GM12878 (cell line): ENCODE data around the gene SYMPK. TPM values are rescaled to one million over a fixed set of nuclear protein-coding genes. Genes with fewer than 3 reads are reported as not detected.
A peak's percentile ranks its signal among the peaks of the same experiment; 100 is the strongest.

ENCODE experiments used
- ATAC-seq: fragments of 200-7000 bp; cut with Tn5 transposase; 3 replicates; pipeline ENCODE4 v1.9.1; 2020; ENCODE audit warnings: mild to moderate bottlenecking, moderate library complexity
- BruUV-seq: library from RNA; stranded (reverse); fragments of 400-500 nt; replicated peaks from 2 replicates; lab custom pipeline; 2021; lab: Mats Ljungman, UMichigan
- CTCF ChIA-PET: fragments of 300-600 bp; sonication (Branson Sonifier 250); formaldehyde crosslinking; extraction: SDS; loops from one replicate; lab custom pipeline; 2021; ENCODE audit warnings: inconsistent platforms; lab: Yijun Ruan, JAX
- POLR2A ChIA-PET: fragments of 350-600 bp; formaldehyde crosslinking; extraction: SDS; loops from one replicate; lab custom pipeline; 2021; ENCODE audit warnings: inconsistent platforms; lab: Charles Lee
- RAD21 ChIA-PET: fragments of 300-600 bp; sonication (Branson Sonifier 250); formaldehyde crosslinking; loops from one replicate; lab custom pipeline; 2023; ENCODE audit warnings: antibody characterized with exemption; ENCODE audit not compliant: unreplicated experiment; lab: Charles Lee
- SMC1A ChIA-PET: fragments of 300-600 bp; sonication (Branson Sonifier 250); formaldehyde crosslinking; loops from one replicate; lab custom pipeline; 2023; ENCODE audit not compliant: unreplicated experiment, uncharacterized antibody; lab: Charles Lee
- DNase-seq: peaks from one replicate; pipeline ENCODE4 v3.0.0-alpha.2; 2011; ENCODE audit warnings: low read depth, low spot score
- FAIRE-seq: peaks from 3 replicates; lab custom pipeline; 2011; peaks lifted over from hg19 to GRCh38; lab: Jason Lieb, UNC
- H2AFZ ChIP-seq: 2 replicates; pipeline ENCODE4 v1.6.0; 2011; ENCODE audit warnings: low read depth, low read length, control low read depth; ENCODE audit not compliant: control insufficient read depth
- H3K27ac ChIP-seq: 2 replicates; pipeline ENCODE4 v1.5.1; 2011; ENCODE audit warnings: control low read depth; ENCODE audit not compliant: control insufficient read depth, insufficient read depth
- H3K27me3 ChIP-seq, 2 experiments: replicated peaks in 1 of 2; 2 replicates each; pipeline versions ENCODE4 v1.6.0 to v1.6.1; 2011; ENCODE audit warnings: low read length in 1 of 2; ENCODE audit not compliant: control insufficient read depth in 2 of 2, insufficient read depth in 2 of 2
- H3K36me3 ChIP-seq, 2 experiments: 2 replicates each; pipeline ENCODE4 v1.5.1; 2011; ENCODE audit warnings: low read length in 1 of 2; ENCODE audit not compliant: control insufficient read depth in 2 of 2, insufficient read depth in 2 of 2
- H3K4me1 ChIP-seq: 2 replicates; pipeline ENCODE4 v1.6.1; 2011; ENCODE audit warnings: mild to moderate bottlenecking, low read length, moderate library complexity, mixed read lengths; ENCODE audit not compliant: control insufficient read depth, insufficient read depth
- H3K4me2 ChIP-seq: 2 replicates; pipeline ENCODE4 v1.6.0; 2011; ENCODE audit warnings: control low read depth; ENCODE audit not compliant: control insufficient read depth, insufficient read depth
- H3K4me3 ChIP-seq: fragments of 200-600 bp; sonication (generic); 2 replicates; pipeline ENCODE4 v1.5.1; 2016
- H3K79me2 ChIP-seq: 2 replicates; pipeline ENCODE4 v1.6.0; 2011; ENCODE audit warnings: low read length; ENCODE audit not compliant: control insufficient read depth, insufficient read depth
- H3K9ac ChIP-seq: 2 replicates; pipeline ENCODE4 v1.8.0; 2011; ENCODE audit warnings: low read length, control low read depth, mixed read lengths; ENCODE audit not compliant: control insufficient read depth, insufficient read depth
- H3K9me3 ChIP-seq: replicated peaks from 3 replicates; pipeline ENCODE4 v1.5.1; 2011; ENCODE audit warnings: mild to moderate bottlenecking, low read length; ENCODE audit not compliant: control insufficient read depth, insufficient read depth
- H4K20me1 ChIP-seq: 2 replicates; pipeline ENCODE4 v1.6.0; 2011; ENCODE audit not compliant: control insufficient read depth, insufficient read depth
- CBX3 ChIP-seq: fragments of 200-600 bp; sonication (generic); IDR thresholded peaks from 2 replicates; pipeline ENCODE4 v1.6.1; 2016; ENCODE audit warnings: low read depth, borderline replicate concordance
- CHD1 ChIP-seq: IDR thresholded peaks from 2 replicates; pipeline ENCODE4 v1.6.1; 2012; ENCODE audit warnings: low read depth, low read length, improper control_type of control experiment
- CHD2 ChIP-seq: IDR thresholded peaks from 2 replicates; pipeline ENCODE4 v1.6.1; 2011; ENCODE audit warnings: low read depth, low read length, improper control_type of control experiment, borderline replicate concordance
- EGR1 ChIP-seq, 2 experiments: IDR thresholded peaks; 1 replicate in 1 of 2; 2 replicates in 1 of 2; pipeline ENCODE4 v1.6.1; 2011 to 2012; ENCODE audit warnings: low read depth in 2 of 2, low read length in 2 of 2, borderline replicate concordance in 1 of 2, mild to moderate bottlenecking in 1 of 2, moderate library complexity in 1 of 2
- ESRRA ChIP-seq: IDR thresholded peaks from 2 replicates; pipeline ENCODE4 v1.6.1; 2012; ENCODE audit warnings: mild to moderate bottlenecking, low read length, improper control_type of control experiment
- FOS ChIP-seq: IDR thresholded peaks from 3 replicates; pipeline ENCODE4 v1.6.1; 2011; ENCODE audit warnings: borderline replicate concordance; ENCODE audit not compliant: insufficient read length; ENCODE audit errors: extremely low read depth
- HDAC2 ChIP-seq: fragments of 200-600 bp; sonication (generic); IDR thresholded peaks from 2 replicates; pipeline ENCODE4 v1.6.1; 2017
- IKZF2 ChIP-seq, 2 experiments: fragments of 450-650 bp; IDR thresholded peaks; 2 replicates each; pipeline ENCODE4 v1.6.1; 2017; ENCODE audit warnings: mild to moderate bottlenecking in 2 of 2, moderate library complexity in 2 of 2
- MEF2B ChIP-seq: fragments of 450-650 bp; IDR thresholded peaks from 2 replicates; pipeline ENCODE4 v1.6.1; 2018; ENCODE audit warnings: mild to moderate bottlenecking, moderate library complexity; ENCODE audit not compliant: partially characterized antibody, poor library complexity, severe bottlenecking
- NR2C2 ChIP-seq: IDR thresholded peaks from 2 replicates; pipeline ENCODE4 v1.6.1; 2011; ENCODE audit warnings: borderline replicate concordance, low read depth; ENCODE audit not compliant: control insufficient read depth, insufficient read length
- PAX8 ChIP-seq: fragments of 450-650 bp; IDR thresholded peaks from 2 replicates; pipeline ENCODE4 v1.6.1; 2017; ENCODE audit warnings: mild to moderate bottlenecking, moderate library complexity
- POLR2AphosphoS2 ChIP-seq: IDR thresholded peaks from 2 replicates; pipeline ENCODE4 v1.6.1; 2011; ENCODE audit warnings: low read depth, mild to moderate bottlenecking, low read length, improper control_type of control experiment, moderate library complexity
- RCOR1 ChIP-seq: conservative IDR thresholded peaks from 2 replicates; pipeline ENCODE4 v1.6.1; 2012; ENCODE audit warnings: low read depth, low read length, improper control_type of control experiment
- SIN3A ChIP-seq: IDR thresholded peaks from 2 replicates; pipeline ENCODE4 v1.6.1; 2012; ENCODE audit warnings: low read depth, low read length, improper control_type of control experiment
- TAF1 ChIP-seq: IDR thresholded peaks from 2 replicates; pipeline ENCODE4 v1.6.1; 2011; ENCODE audit warnings: mild to moderate bottlenecking, low read depth, low read length, borderline replicate concordance
- WGBS: methylation state at CpG from one replicate; pipeline ENCODE4 v1.1.6; 2016; ENCODE audit warnings: low lambda C conversion rate; ENCODE audit not compliant: insufficient replicate concordance, insufficient coverage; ENCODE audit errors: missing lambda C conversion rate; 5-methylcytosine and 5-hydroxymethylcytosine counted together
- in situ Hi-C: fragments of 300-500 bp; cut with MboI; formaldehyde crosslinking; loops from 9 replicates; pipeline ENCODE4 v1.14.3; 2018; ENCODE audit warnings: mixed read lengths
- intact Hi-C: fragments of 100-400 bp; cut with micrococcal nuclease; formaldehyde crosslinking; loops from one replicate; pipeline ENCODE4 v1.14.2; 2022; ENCODE audit not compliant: unreplicated experiment
- polyA plus RNA-seq, 11 experiments: library from polyadenylated mRNA; depleted of rRNA in 4 of 11; unstranded in 6 of 11; stranded (reverse) in 5 of 11; fragments of >200 nt; fragmentation: Nextera tagmentation in 4 of 11; fragmentation: Illumina TruSeq in 1 of 11; extraction: Ambion mirVana in 4 of 11; extraction: Trizol in 1 of 11; gene quantifications; 1 replicate in 1 of 11; 2 replicates in 10 of 11; pipeline versions ENCODE4 v1.2.1 to v1.2.3, GENCODE V29; 2011 to 2016; ENCODE audit warnings: inconsistent platforms in 2 of 11, missing spikeins in 2 of 11, low read depth in 1 of 11
- total RNA-seq, 4 experiments: library from RNA; depleted of rRNA in 3 of 4; stranded (reverse); fragments of >200 nt in 3 of 4; fragmentation: Illumina TruSeq in 1 of 4; extraction: Trizol in 1 of 4; gene quantifications; 2 replicates each; pipeline versions ENCODE4 v1.2.1 to v1.2.3, GENCODE V29; 2013 to 2021
- TF ChIP-seq, protein P1 (sequence below): fragments of 450-650 bp; IDR thresholded peaks from 2 replicates; pipeline ENCODE4 v1.6.1; 2017; ENCODE audit warnings: borderline replicate concordance

SYMPK gene
- total and polyA plus RNA-seq, 10 of the 15 experiments (the other 5 are each of a cell fraction or from before 2014, with no cell fraction given): 0.49 to 109 (median 42.5) TPM

DNA sequence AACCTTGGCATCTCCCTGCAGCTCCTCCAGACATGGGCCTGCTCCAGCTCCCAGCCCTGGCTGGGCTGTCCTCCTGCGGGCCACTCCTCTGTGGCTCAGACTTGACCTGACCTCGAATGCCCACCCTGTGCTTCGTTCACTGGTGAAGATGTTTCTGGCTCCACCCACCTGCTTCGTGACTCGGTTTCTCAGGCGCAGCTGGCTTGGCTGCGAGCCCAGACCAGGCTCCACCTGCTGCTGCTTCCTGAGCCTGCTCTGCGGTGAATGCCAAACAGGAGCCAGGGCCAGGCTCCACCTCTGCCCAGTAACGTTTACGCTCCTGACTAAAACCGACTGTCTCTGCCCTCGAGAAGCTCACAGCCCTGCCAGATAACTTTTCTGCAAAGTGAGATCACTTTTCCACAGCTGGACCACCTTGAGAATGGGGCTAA, 38.9 kb downstream of the SYMPK start:
- BruUV-seq: TSS peak; percentile 39
- peaks cover 22 to 47% of the 10 kb centered on the region in 2 experiments for H3K36me3 ChIP-seq
- in situ Hi-C loops: no loop called here
- TF ChIP-seq IKZF2 (IDR thresholded peaks at IDR 0.05) (no peak), RCOR1 (no peak), CBX3 (no peak), TAF1 (no peak), CHD1 (no peak), FOS (no peak), SIN3A (no peak), MEF2B (no peak), CHD2 (no peak), EGR1 (IDR thresholded peaks at IDR 0.05; ENCODE audit: borderline replicate concordance in 1 of 2, low read depth in 2 of 2, low read length in 2 of 2) (no peak), PAX8 (no peak), HDAC2 (no peak), ESRRA (no peak), POLR2AphosphoS2 (no peak), NR2C2 (no peak)
- TF ChIP-seq, protein P1, sequence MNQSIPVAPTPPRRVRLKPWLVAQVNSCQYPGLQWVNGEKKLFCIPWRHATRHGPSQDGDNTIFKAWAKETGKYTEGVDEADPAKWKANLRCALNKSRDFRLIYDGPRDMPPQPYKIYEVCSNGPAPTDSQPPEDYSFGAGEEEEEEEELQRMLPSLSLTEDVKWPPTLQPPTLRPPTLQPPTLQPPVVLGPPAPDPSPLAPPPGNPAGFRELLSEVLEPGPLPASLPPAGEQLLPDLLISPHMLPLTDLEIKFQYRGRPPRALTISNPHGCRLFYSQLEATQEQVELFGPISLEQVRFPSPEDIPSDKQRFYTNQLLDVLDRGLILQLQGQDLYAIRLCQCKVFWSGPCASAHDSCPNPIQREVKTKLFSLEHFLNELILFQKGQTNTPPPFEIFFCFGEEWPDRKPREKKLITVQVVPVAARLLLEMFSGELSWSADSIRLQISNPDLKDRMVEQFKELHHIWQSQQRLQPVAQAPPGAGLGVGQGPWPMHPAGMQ: no peak
- no peak overlapping the region for H2AFZ ChIP-seq
- SMC1A ChIA-PET: no interaction called here
- no peak overlapping the region for H3K27ac ChIP-seq
- WGBS: 74% methylated on average over 11 of the region's 12 CpGs
- H3K4me1 ChIP-seq: no peaks in the 10 kb centered on the region; the same call in 1 of the 2 replicates
- no peaks in the 10 kb centered on the region for H3K9me3 ChIP-seq
- FAIRE-seq (no peak), ATAC-seq (no peak), DNase-seq (no peak)
- no peaks in the 10 kb centered on the region for H3K27me3 ChIP-seq
- no peak overlapping the region for H3K4me2 ChIP-seq
- RAD21 ChIA-PET: no interaction called here
- no peaks in the 10 kb centered on the region for H3K79me2 ChIP-seq
- CTCF ChIA-PET: no interaction called here
- H4K20me1 ChIP-seq: no peaks in the 10 kb centered on the region
- intact Hi-C loops: no loop called here
- no peak overlapping the region for H3K4me3 ChIP-seq
- no peak overlapping the region for H3K9ac ChIP-seq
- POLR2A ChIA-PET: interaction anchor here (0.6 kb wide), 1 partner anchor 69 kb away, joined by 7 read pairs; no protein-coding TSS in a partner anchor
